ENCODE measurements around the gene FSTL3. TPM values are rescaled to one million over a fixed set of nuclear protein-coding genes. Genes with fewer than 3 reads are reported as not detected.
"Not testable (repeated sequence)": the region's sequence is repeated elsewhere in the genome, so short reads cannot be mapped to it uniquely, and the experiment has no call there.

The FSTL3 gene
- total and polyA plus RNA-seq, 12 donors = 87.4 to 464 (median 176) TPM

- peak within 1 kb of the TSS; percentile 96 to 98 (median 97) for H3K27ac ChIP-seq
- H3K9me3 ChIP-seq (replicated peaks in 1 of 3) = no peaks in the 10 kb centered on the region
- no peaks in the 10 kb centered on the region for H3K36me3 ChIP-seq (replicated peaks in 1 of 2)
- TF ChIP-seq CTCF (IDR thresholded peaks at IDR 0.05) (peak in 1 of 6 experiments; percentile 3), POLR2A (IDR thresholded peaks at IDR 0.05) (peak; percentile 61 to 80)
- peak within 1 kb of the TSS; percentile 26 to 94 (median 83) for H3K4me3 ChIP-seq
- peak; percentile 88 to 98 (median 95) for DNase-seq
- 1 to 3% (median 1%) methylated on average over 13 to 97 of the region's 97 CpGs for WGBS, 4 donors
- intact Hi-C loops (cut with DNase I) = no loop called here
- peaks cover 33 to 59% of the 10 kb centered on the region in 2 donors for H3K4me1 ChIP-seq (replicated peaks in 1 of 2)
- H3K27me3 ChIP-seq = no peaks in the 10 kb centered on the region
These were observed 13.1 kb upstream of the FSTL3 start, which contains the start of gene RNF126 for GRCh38 chr19:662962-663681. Gene RNF126 (minus strand): TSS chr19:663214. CDS start chr19:663121, 93 bp downstream.

GRCh38 chr19:663682-664117 is 12.5 kb upstream of the FSTL3 start:
- intact Hi-C loops (cut with DNase I) = loop anchor here in 1 of 2 donors (2.0 kb wide), 1 partner anchor 69 kb away; no protein-coding TSS in a partner anchor
- 20 to 44% (median 30%) methylated on average over 15 to 18 of the region's 18 CpGs for WGBS, 4 donors
- Histone ChIP-seq H3K27me3 (no peaks in the 10 kb centered on the region), H3K27ac (peak overlapping the region; percentile 96 to 98 (median 97)), H3K4me1 (replicated peaks in 1 of 2) (peaks cover 33 to 53% of the 10 kb centered on the region in 2 donors), H3K36me3 (replicated peaks in 1 of 2) (no peaks in the 10 kb centered on the region), H3K4me3 (peak overlapping the region in 2 of 4 donors; percentile 36 to 94), H3K9me3 (replicated peaks in 1 of 3) (no peaks in the 10 kb centered on the region)
- no peak for TF ChIP-seq CTCF (IDR thresholded peaks at IDR 0.05)
- TF ChIP-seq POLR2A (IDR thresholded peaks at IDR 0.05) = peak in 1 of 2 donors; percentile 21
- DNase-seq = no peak

GRCh38 chr19:664913-665443 is 11.2 kb upstream of the FSTL3 start:
- Histone ChIP-seq H3K9me3 (replicated peaks in 1 of 3) (no peaks in the 10 kb centered on the region), H3K27ac (peak overlapping the region in 1 of 5 donors; percentile 23), H3K4me3 (peak overlapping the region in 1 of 4 donors; percentile 21), H3K36me3 (replicated peaks in 1 of 2) (no peaks in the 10 kb centered on the region), H3K4me1 (replicated peaks in 1 of 2) (peaks cover 31 to 41% of the 10 kb centered on the region in 2 donors), H3K27me3 (no peaks in the 10 kb centered on the region)
- DNase-seq = peak; percentile 73 to 90 (median 82)
- TF ChIP-seq POLR2A (IDR thresholded peaks at IDR 0.05) = no peak
- peak; percentile 88 to 98 (median 96) for TF ChIP-seq CTCF (IDR thresholded peaks at IDR 0.05)
- intact Hi-C loops (cut with DNase I) = loop anchor here (2.0 to 5.0 kb wide), 2 partner anchors 67 to 68 kb away; no protein-coding TSS in a partner anchor
- WGBS, 4 donors = 7 to 13% (median 9%) methylated on average over 7 to 24 of the region's 24 CpGs

GRCh38 chr19:666985-667573 is 9.1 kb upstream of the FSTL3 start:
- not testable (repeated sequence) for H3K27ac ChIP-seq; H3K9me3 ChIP-seq (replicated peaks in 1 of 3); H3K36me3 ChIP-seq (replicated peaks in 1 of 2); H3K4me3 ChIP-seq; H3K27me3 ChIP-seq; DNase-seq
- WGBS, 4 donors = 76 to 90% (median 85%) methylated on average over 9 to 38 of the region's 38 CpGs
- peaks cover 18 to 20% of the 10 kb centered on the region in 2 donors for H3K4me1 ChIP-seq (replicated peaks in 1 of 2)
- intact Hi-C loops (cut with DNase I) = loop anchor here in 1 of 2 donors (5.0 kb wide), 1 partner anchor 65 kb away; no protein-coding TSS in a partner anchor

GRCh38 chr19:668675-669434 is 7.3 kb upstream of the FSTL3 start:
- not testable (repeated sequence) for DNase-seq; H3K4me3 ChIP-seq; H3K27me3 ChIP-seq; H3K36me3 ChIP-seq (replicated peaks in 1 of 2); H3K9me3 ChIP-seq (replicated peaks in 1 of 3); H3K27ac ChIP-seq
- intact Hi-C loops (cut with DNase I) = loop anchor here in 1 of 2 donors (5.0 kb wide), 1 partner anchor 63 kb away; no protein-coding TSS in a partner anchor
- 60 to 61% (median 61%) methylated on average over 12 of the region's 12 CpGs for WGBS, 4 donors
- H3K4me1 ChIP-seq (replicated peaks in 1 of 2) = peaks cover 13 to 14% of the 10 kb centered on the region in 2 donors
